ENCODE data around the gene SLC50A1.

Gene SLC50A1

DNA sequence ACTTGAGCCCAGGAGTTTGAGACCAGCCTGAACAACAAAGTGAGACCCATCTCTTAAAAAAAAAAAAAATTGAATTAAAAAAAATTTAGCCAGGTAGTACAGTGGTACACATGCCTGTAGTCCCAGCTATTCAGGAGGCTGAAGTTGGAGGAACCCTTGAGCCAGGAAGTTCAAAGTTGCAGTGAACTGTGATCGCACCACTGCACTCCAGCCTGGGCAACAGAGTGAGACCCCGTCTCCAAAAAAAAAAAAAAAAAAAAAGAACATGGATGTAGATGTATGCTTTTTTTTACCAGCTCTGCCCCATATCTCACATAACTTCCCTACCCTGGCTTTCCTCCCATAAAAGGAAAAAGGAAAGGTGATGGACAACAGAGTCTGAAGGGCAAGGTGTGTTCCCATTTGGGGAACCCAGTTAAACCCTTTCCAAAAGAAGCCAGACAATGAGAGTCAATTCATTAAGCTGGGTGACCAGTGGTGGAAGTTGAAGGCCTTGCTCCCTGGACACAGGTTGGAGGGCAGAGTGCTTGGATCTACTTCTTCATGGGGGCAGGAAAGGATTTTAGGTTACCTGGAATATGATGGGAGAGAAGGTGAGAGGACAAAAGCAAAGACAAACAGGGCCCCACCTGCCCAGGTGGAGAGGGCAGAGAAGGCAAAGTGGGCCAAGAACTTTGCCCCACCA, 34.6 kb downstream of the SLC50A1 start:
- no peak for DNase-seq (ENCODE audit: low read depth in 2 of 2)

- DNase-seq (ENCODE audit: low read depth in 2 of 2) = no peak
These were observed 35.2 kb downstream of the SLC50A1 start for GRCh38 chr1:155170806-155171205.

GRCh38 chr1:155171836-155172731, 36.4 kb downstream of the SLC50A1 start:
- DNase-seq (ENCODE audit: low read depth in 2 of 2) = no peak

- peak; percentile 92 for DNase-seq (ENCODE audit: low read depth in 2 of 2)
These were observed 37.3 kb downstream of the SLC50A1 start, which contains the start of gene KRTCAP2 for GRCh38 chr1:155172732-155173477. KRTCAP2 (minus strand) TSS chr1:155173304; CDS start chr1:155173224, 80 bp downstream.

DNA sequence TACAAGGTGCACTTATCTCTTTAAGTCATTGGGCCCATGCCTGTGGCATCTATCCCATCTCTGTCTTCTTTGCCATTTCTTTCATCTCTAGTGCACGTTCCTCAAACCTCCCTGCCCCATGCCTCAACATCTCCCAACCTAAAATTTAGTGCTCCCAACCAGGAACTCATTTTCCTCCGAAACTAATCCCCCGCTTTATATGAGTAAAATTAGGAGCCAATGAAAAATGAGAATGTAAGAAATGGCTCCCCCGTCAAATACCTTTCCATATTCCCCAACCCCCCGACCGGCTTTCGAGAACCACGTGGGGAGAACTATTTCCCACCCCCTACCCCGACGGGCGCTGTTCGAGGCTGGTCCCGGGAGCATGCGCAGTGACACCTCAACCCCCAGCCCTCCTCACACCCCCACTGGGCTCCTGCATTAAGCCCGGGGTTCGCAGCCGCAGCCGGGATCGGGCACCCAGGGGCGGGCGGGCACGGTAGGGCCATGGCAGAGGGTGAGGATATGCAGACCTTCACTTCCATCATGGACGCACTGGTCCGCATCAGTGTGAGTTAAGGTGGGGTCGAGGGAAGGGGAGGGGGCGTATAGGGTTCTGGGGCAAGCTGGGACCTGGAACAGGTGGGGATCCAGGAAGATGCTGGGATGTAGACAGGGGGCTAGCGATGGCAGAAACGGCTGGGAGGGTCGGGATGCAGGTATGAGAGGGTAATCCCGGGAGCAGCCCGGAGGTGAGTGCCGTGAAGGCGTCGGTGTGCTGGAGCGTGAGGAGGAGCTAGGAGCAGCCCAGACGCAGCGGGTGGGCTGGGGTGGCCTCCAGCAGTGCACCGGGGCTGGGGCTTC, 38.0 kb downstream of the SLC50A1 start, which contains the start of gene TRIM46:
Gene TRIM46 (plus strand): TSS at position 372 of the 846 bp plus-strand sequence. CDS start 118 bp downstream, at position 490.
- peak; percentile 69 to 71 for DNase-seq (ENCODE audit: low read depth in 2 of 2)

DNA sequence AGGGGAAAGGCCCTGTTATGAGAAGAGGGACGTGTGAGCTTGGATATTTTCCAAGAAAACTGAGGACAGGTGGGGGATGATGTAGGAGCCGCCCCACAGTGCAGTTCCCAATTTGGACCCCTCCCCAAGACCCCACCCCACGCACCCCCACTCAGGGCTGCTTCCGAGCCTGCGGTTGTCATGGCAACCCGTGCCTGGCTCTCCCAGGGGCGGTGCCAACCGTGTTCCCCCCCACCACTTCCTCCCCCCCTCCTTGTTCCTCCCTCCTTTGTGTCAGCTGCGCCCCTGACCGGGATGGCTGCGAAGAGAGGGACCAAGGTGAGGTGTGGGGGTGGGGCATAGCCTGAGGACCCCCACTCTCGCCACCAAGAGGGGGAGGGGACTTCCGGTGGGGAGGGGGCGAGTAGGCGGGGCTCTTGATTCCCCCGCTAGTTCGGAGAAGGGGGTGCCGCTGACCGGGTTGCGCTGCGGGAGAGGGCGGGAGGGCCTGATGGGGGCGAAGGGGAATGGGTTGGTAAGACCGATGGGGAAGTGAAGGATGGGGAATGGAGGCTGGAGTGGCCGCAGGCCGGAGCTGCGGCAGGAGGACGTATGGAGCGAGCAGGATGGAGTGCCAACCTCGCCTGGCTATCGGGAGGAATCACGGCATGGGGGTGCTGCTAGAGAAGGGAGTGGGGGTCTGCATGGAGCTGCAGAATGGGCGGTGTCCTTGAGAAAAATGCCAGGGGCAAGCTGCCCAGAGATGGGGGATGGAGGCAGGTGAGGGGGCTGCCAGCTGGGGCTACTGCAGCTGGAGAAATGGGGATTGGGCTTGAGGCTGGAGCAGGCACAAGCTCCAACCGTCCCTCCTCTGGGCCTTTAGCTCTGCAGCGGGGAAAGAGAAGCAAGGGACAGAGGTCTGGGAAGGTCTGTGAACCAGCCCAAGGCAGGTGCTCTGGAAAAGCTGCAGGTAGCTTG, 39.0 kb downstream of the SLC50A1 start:
- peak in 1 of 2 donors; percentile 30 for DNase-seq (ENCODE audit: low read depth in 2 of 2)

- DNase-seq (ENCODE audit: low read depth in 2 of 2) = no peak
These were observed 39.8 kb downstream of the SLC50A1 start for GRCh38 chr1:155175281-155175926.

DNA sequence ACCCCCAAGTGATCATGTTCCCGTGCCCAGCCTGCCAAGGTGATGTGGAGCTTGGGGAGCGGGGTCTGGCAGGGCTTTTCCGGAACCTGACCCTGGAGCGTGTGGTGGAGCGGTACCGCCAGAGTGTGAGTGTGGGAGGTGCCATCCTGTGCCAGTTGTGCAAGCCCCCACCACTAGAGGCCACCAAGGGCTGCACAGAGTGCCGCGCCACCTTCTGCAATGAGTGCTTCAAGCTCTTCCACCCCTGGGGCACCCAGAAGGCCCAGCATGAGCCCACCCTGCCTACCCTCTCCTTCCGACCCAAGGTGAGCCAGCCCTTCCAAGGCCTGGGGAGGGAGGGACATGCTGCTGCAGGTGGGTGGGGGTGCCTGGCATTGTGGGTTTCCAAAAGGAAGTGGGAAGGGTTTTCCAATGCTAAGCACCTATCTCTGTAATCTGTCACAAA, 40.3 kb downstream of the SLC50A1 start:
- DNase-seq (ENCODE audit: low read depth in 2 of 2) = no peak

DNA sequence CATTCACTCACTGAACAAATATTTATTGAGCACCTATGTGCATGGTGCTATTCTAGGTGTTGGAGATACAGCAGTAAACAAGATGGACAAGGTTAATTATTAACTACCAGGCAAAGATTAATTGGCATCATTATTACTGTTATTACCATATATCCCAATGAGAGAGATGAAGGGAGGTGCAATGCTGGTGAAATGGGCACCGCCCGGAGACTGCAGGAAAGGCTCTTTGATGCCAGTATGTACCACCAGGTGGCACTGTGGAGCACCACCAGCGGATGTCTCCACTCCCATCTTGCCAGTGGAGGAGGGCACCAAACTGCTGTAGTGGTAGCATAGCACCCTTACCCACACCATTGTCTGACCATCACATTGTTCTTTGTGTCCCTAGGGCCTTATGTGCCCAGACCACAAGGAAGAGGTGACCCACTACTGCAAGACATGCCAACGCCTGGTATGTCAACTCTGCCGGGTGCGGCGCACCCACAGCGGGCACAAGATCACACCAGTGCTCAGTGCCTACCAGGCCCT, 41.0 kb downstream of the SLC50A1 start:
- DNase-seq (ENCODE audit: low read depth in 2 of 2) = peak; percentile 81 to 87

- DNase-seq (ENCODE audit: low read depth in 2 of 2) = no peak
These were observed 41.7 kb downstream of the SLC50A1 start for GRCh38 chr1:155177192-155177917.

GRCh38 chr1:155177918-155178281, 42.2 kb downstream of the SLC50A1 start:
- no peak for DNase-seq (ENCODE audit: low read depth in 2 of 2)

DNA sequence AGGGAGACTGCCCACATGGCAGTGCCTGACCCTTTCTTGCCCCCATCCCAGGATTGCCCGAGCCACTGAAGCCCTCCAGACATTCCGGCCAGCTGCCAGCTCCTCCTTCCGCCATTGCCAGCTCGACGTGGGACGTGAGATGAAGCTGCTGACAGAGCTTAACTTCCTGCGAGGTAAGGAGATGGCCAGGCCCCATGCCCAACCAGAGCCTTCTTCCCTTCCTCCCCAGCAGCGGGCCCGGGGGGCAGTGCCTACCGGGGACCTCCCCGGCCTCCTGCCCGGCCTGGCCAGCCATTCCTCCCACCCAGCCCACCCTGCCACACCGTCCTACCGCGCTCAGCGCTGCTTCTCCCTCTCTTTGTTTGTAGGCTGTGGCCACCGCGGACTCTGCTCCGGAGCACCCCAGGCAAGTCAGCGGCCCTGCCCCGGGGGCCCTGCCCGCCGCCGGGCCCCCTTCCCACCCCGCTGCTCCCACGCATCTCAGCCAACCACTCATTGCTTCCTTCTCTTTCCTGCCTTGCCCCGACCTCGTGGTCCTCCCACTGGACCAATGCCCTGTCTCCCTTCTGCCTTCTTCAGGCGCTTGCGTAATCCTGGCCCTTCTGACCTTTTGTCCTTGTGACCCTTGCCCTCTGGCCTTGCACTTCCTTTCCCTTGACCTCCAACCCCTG, 42.9 kb downstream of the SLC50A1 start:
- DNase-seq (ENCODE audit: low read depth in 2 of 2) = no peak

GRCh38 chr1:155179112-155180031, 43.7 kb downstream of the SLC50A1 start:
- DNase-seq (ENCODE audit: low read depth in 2 of 2) = no peak

DNA sequence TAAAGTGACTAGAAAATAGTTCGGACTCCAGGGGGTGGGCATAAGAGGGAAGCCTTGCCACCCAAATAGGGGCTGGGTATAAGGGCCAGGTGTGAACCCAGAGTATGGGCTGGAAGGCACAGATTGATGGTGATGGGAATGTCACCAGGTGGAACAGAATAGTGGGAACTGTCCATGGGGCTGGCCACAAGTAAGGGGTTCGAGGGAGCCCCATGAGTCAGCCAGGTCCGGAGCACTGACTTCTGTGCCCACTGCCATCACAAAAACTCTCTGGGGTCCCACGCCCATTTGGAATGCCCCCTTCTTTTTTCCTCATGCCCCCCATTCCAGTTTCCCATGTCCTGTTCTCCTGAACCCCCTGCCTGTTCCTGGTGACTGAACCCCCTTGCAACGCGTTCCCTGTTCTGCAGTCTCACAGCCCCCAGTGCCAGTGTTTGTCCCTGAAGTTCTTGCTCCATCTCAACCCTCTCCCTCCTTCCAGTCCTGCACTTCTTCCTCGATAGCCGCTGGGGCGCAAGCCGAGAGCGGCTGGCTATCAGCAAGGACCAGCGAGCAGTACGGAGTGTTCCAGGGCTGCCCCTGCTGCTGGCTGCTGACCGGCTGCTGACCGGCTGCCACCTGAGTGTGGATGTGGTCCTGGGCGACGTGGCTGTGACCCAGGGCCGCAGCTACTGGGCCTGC, 45.9 kb downstream of the SLC50A1 start:
- DNase-seq (ENCODE audit: low read depth in 2 of 2) = no peak

GRCh38 chr1:155182052-155182550, 46.4 kb downstream of the SLC50A1 start:
- DNase-seq (ENCODE audit: low read depth in 2 of 2) = no peak

GRCh38 chr1:155183775-155184221, 48.1 kb downstream of the SLC50A1 start:
- DNase-seq (ENCODE audit: low read depth in 2 of 2) = no peak

Measured in stimulated activated CD4-positive, alpha-beta T cell treated with anti-CD3 and anti-CD28 coated beads, Interleukin-1b, Interleukin-23, amount 100 ng/mL, for 4 hours (primary cell).